ENCODE data around the gene ERI3. TPM values are rescaled to one million over a fixed set of nuclear protein-coding genes. Genes with fewer than 3 reads are reported as not detected.

The ERI3 gene
- total RNA-seq, 2 donors from 2014 or later = 71.9 to 92.1 TPM

DNA sequence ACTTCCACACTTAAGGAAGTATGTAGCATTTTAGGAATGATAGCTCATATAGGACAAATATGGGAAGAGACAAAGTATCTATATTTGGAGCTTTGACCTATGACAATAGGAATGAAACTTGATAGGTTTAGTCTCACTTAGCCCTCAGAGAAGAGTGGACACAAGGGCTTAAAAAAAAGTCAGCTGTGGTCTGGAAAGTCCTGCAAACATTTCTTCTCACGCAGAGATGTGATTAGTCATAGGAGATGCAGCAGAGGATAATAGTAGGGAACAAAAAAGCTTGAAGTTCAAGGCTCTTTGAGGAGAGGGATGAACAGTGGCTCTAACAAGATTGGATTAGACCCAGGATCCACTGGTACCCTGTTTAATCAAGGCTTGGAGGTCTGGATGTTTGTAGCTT, 35.2 kb upstream of the ERI3 start:
- Histone ChIP-seq H3K4me1 (ENCODE audit: control insufficient read depth, insufficient read depth, low read length) (peaks cover 11% of the 10 kb centered on the region), H3K9me3 (ENCODE audit: control insufficient read depth, low read length) (no peaks in the 10 kb centered on the region), H3K9ac (ENCODE audit: extremely low read depth, low read length, poor library complexity, severe bottlenecking) (no peak overlapping the region), H3K4me3 (ENCODE audit: low read length) (no peak overlapping the region), H3K27ac (ENCODE audit: low read depth, low read length) (no peak overlapping the region), H3K36me3 (ENCODE audit: control insufficient read depth, insufficient read depth, low read length) (no peaks in the 10 kb centered on the region), H3K27me3 (ENCODE audit: control insufficient read depth, insufficient read depth, low read length, poor library complexity, severe bottlenecking) (no peaks in the 10 kb centered on the region)
- peaks cover 5% of the 10 kb centered on the region for H3K4me1 Mint-ChIP-seq
- no peak for DNase-seq
- H3K36me3 Mint-ChIP-seq (ENCODE audit: low read depth) = no peaks in the 10 kb centered on the region
- 43 to 84% methylated on average over 1 of the region's 1 CpG for WGBS, 2 experiments (ENCODE audit: insufficient coverage in 1 of 2, insufficient read length in 1 of 2)
- H3K27me3 Mint-ChIP-seq (ENCODE audit: insufficient read depth) = no peaks in the 10 kb centered on the region
- H3K9me3 Mint-ChIP-seq = no peaks in the 10 kb centered on the region
- no peak overlapping the region for H3K27ac Mint-ChIP-seq
- no peak overlapping the region for H3K4me3 Mint-ChIP-seq
- no peak for TF ChIP-seq CTCF (conservative IDR thresholded peaks at IDR 0.05)

- no peaks in the 10 kb centered on the region for H3K27me3 ChIP-seq (ENCODE audit: control insufficient read depth, insufficient read depth, low read length, poor library complexity, severe bottlenecking)
- H3K27me3 Mint-ChIP-seq (ENCODE audit: insufficient read depth) = no peaks in the 10 kb centered on the region
- no peak overlapping the region for H3K4me3 Mint-ChIP-seq
- H3K36me3 Mint-ChIP-seq (ENCODE audit: low read depth) = no peaks in the 10 kb centered on the region
- DNase-seq = no peak
- H3K9me3 Mint-ChIP-seq = no peaks in the 10 kb centered on the region
- H3K4me1 ChIP-seq (ENCODE audit: control insufficient read depth, insufficient read depth, low read length) = peaks cover 11% of the 10 kb centered on the region
- H3K9ac ChIP-seq (ENCODE audit: extremely low read depth, low read length, poor library complexity, severe bottlenecking) = no peak overlapping the region
- no peak for TF ChIP-seq CTCF (conservative IDR thresholded peaks at IDR 0.05)
- H3K36me3 ChIP-seq (ENCODE audit: control insufficient read depth, insufficient read depth, low read length) = no peaks in the 10 kb centered on the region
- 93 to 95% methylated on average over 1 of the region's 1 CpG for WGBS, 2 experiments (ENCODE audit: insufficient coverage in 1 of 2, insufficient read length in 1 of 2)
- no peak overlapping the region for H3K27ac ChIP-seq (ENCODE audit: low read depth, low read length)
- no peaks in the 10 kb centered on the region for H3K9me3 ChIP-seq (ENCODE audit: control insufficient read depth, low read length)
- H3K27ac Mint-ChIP-seq = no peak overlapping the region
- no peak overlapping the region for H3K4me3 ChIP-seq (ENCODE audit: low read length)
- H3K4me1 Mint-ChIP-seq = peaks cover 5% of the 10 kb centered on the region
These were observed 34.4 kb upstream of the ERI3 start for GRCh38 chr1:44389437-44389836.

- no peaks in the 10 kb centered on the region for H3K36me3 Mint-ChIP-seq (ENCODE audit: low read depth)
- H3K27me3 Mint-ChIP-seq (ENCODE audit: insufficient read depth) = no peaks in the 10 kb centered on the region
- no peak overlapping the region for H3K27ac Mint-ChIP-seq
- no peak for TF ChIP-seq CTCF (conservative IDR thresholded peaks at IDR 0.05)
- 72 to 90% methylated on average over 2 of the region's 2 CpGs for WGBS, 2 experiments (ENCODE audit: insufficient coverage in 1 of 2, insufficient read length in 1 of 2)
- no peak overlapping the region for H3K4me3 Mint-ChIP-seq
- H3K9me3 ChIP-seq (ENCODE audit: control insufficient read depth, low read length) = no peaks in the 10 kb centered on the region
- H3K4me1 ChIP-seq (ENCODE audit: control insufficient read depth, insufficient read depth, low read length) = peaks cover 11% of the 10 kb centered on the region
- no peak overlapping the region for H3K4me3 ChIP-seq (ENCODE audit: low read length)
- H3K4me1 Mint-ChIP-seq = peaks cover 3% of the 10 kb centered on the region
- H3K27me3 ChIP-seq (ENCODE audit: control insufficient read depth, insufficient read depth, low read length, poor library complexity, severe bottlenecking) = no peaks in the 10 kb centered on the region
- no peaks in the 10 kb centered on the region for H3K36me3 ChIP-seq (ENCODE audit: control insufficient read depth, insufficient read depth, low read length)
- no peaks in the 10 kb centered on the region for H3K9me3 Mint-ChIP-seq
- no peak for DNase-seq
- H3K27ac ChIP-seq (ENCODE audit: low read depth, low read length) = no peak overlapping the region
- H3K9ac ChIP-seq (ENCODE audit: extremely low read depth, low read length, poor library complexity, severe bottlenecking) = no peak overlapping the region
These were observed 33.5 kb upstream of the ERI3 start for GRCh38 chr1:44388551-44388950.

All from endodermal cell (in vitro differentiated cells).